Motor neuron (in vitro differentiated cells): ENCODE data around the gene PRPF40B. TPM values are rescaled to one million over a fixed set of nuclear protein-coding genes. Genes with fewer than 3 reads are reported as not detected.

Experiments
- ATAC-seq, 8 experiments: fragments of 200-7000 bp; cut with Tn5 transposase; replicated peaks in 6 of 8; 2 replicates each; pipeline ENCODE4 v1.8.0; 2021; ENCODE audit warnings: mild to moderate bottlenecking in 8 of 8, moderate library complexity in 8 of 8
- H3K27ac ChIP-seq, 2 donors: fragments of 250-450 bp; sonication (Bioruptor Pico); 2 replicates each; pipeline ENCODE4 v1.9.0; 2021; ENCODE audit warnings: antibody characterized with exemption in 2 of 2, mild to moderate bottlenecking in 2 of 2, moderate library complexity in 1 of 2
- H3K4me1 ChIP-seq, 2 donors: fragments of 250-450 bp; sonication (Bioruptor Pico); replicated peaks in 1 of 2; 2 replicates each; pipeline ENCODE4 v1.6.1; 2021; ENCODE audit warnings: antibody characterized with exemption in 2 of 2, mild to moderate bottlenecking in 2 of 2, moderate library complexity in 1 of 2
- H3K4me3 ChIP-seq, 5 donors: fragments of 250-450 bp; sonication (Bioruptor Pico); 2 replicates each; pipeline ENCODE4 v1.9.0; 2021; ENCODE audit warnings: antibody characterized with exemption in 5 of 5, mild to moderate bottlenecking in 5 of 5, moderate library complexity in 4 of 5
- WGBS, 10 experiments: fragments of 450-650 bp; shearing (Covaris generic); methylation state at CpG; one replicate each; pipeline ENCODE4 v1.0.0; 2022; 5-methylcytosine and 5-hydroxymethylcytosine counted together
- in situ Hi-C, 9 experiments: fragments of 400-800 bp; cut with MboI; loops; one replicate each; pipeline ENCODE4 v1.15.0; 2021; ENCODE audit warnings: low sequenced_read_pairs in 9 of 9, low pct_unique_long_range_greater_than_20kb in 2 of 9; ENCODE audit not compliant: unreplicated experiment in 9 of 9
- total RNA-seq, 8 experiments: library from RNA; unstranded; fragments of 300-600 nt; gene quantifications; 2 replicates each; pipeline versions ENCODE4 v1.2.3 to v1.2.4, GENCODE V29; 2022

PRPF40B gene
- total RNA-seq, 8 experiments from 2014 or later: 8.0 to 27.5 (median 20.1) TPM

DNA sequence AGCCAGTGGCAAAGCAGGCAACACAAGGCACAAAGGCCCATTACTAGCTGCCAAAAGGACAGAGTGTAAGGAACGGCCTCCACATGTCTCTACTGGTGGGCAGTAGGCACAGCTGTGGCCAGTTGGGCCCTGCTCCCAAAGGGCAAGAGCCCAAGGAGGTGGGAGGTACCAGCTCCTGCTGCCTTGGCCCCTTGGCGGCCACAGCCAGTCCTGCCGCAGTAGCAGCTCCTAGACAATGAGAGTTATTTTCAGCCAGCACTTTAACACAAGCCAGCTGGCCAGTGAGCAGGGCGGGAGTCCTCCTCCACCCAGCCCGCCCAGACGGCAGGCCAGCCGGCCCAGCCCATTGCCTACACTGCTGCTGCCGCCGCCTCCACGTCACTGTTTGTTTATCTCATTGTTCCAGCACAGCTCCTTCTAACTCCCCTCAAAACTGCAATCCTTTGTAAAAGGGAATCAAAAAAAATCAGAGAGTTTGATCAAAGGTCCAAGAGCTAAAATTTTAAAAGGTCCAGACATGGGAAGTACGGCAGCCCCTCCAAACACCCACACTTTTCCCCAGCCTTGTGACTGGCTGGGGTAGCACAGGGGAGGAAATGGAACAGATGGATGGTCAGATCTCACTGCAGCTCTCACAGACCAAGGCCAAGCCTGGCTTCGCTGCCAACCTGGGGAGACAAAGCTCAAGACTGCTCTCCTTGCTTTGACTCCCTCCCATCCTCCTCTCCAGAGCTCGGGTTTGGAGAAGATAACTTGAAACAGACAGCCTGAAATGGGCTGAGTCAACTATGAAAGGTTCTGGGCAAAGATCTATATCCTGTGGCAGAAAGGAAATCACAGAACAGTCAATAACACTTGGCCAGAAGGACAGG is 50.3 kb downstream of the PRPF40B start:
- WGBS, 10 experiments: 0 to 40% (median 12%) methylated on average over 1 to 10 of the region's 13 CpGs; no CpG with 5 or more reads in 3 of the 10 experiments
- ATAC-seq: peak; percentile 99 to 100 (median 99)
- peaks cover 20 to 30% of the 10 kb centered on the region in 2 donors for H3K4me1 ChIP-seq
- in situ Hi-C loops: no loop called here
- peak overlapping the region; percentile 80 to 86 for H3K27ac ChIP-seq
- no peak overlapping the region for H3K4me3 ChIP-seq

GRCh38 chr12:49674318-49674981 is 51.1 kb downstream of the PRPF40B start:
- 25 to 100% (median 65%) methylated on average over 1 to 3 of the region's 4 CpGs; no CpG with 5 or more reads in 4 of the 10 experiments for WGBS, 10 experiments
- Histone ChIP-seq H3K27ac (peak overlapping the region; percentile 80 to 86), H3K4me3 (no peak overlapping the region), H3K4me1 (peaks cover 20 to 30% of the 10 kb centered on the region in 2 donors)
- in situ Hi-C loops: no loop called here
- ATAC-seq: no peak

DNA sequence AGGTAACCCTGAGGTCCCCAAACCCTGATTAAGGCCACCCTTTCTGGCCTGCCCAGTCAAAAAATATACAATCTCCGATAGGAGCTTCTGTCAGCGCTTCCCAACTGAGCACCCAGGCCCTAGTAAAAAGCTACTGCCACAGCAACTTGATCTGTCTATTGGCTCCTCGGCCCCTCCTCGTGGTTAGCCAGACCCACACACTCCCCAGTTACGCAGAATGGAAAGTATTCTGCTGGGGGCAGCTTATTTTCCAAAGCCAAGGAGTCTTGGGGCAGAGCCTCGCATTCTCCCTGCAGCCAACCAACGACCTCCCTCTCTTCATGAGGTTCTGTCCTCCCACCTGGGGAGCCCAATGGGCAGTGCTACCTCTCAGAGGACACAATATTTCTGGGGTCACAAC is 51.8 kb downstream of the PRPF40B start:
- in situ Hi-C loops: no loop called here
- H3K27ac ChIP-seq: no peak overlapping the region
- H3K4me1 ChIP-seq: peaks cover 20 to 30% of the 10 kb centered on the region in 2 donors
- WGBS, 10 experiments: 40 to 83% (median 80%) methylated on average over 1 to 3 of the region's 7 CpGs; no CpG with 5 or more reads in 4 of the 10 experiments
- no peak for ATAC-seq
- H3K4me3 ChIP-seq: no peak overlapping the region

- no peak for ATAC-seq
- in situ Hi-C loops: no loop called here
- WGBS, 10 experiments: 35 to 100% (median 86%) methylated on average over 1 to 3 of the region's 3 CpGs
- no peak overlapping the region for H3K27ac ChIP-seq
- no peak overlapping the region for H3K4me3 ChIP-seq
- H3K4me1 ChIP-seq: peaks cover 10 to 13% of the 10 kb centered on the region in 2 donors
These were observed 55.4 kb downstream of the PRPF40B start for GRCh38 chr12:49678711-49679110.

DNA sequence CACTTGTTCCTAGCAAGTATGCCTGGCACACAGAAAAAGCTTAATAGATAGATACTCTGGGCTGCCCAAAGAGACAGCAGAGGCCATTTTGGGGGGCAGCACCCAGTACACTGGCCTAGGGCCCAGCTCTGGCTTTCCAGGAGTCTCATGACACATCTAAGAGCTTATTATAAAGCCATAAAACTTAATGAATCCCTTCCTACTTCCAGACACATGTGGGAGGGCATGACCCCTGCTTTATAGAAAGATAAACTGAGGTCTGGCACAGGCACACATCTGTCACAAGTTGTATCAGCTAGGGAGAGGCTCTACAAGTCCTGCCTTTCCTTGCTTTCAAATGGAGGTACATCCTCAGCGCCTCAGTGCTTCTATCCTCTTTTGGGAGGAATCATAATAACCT is 56.7 kb downstream of the PRPF40B start:
- in situ Hi-C loops: no loop called here
- ATAC-seq: no peak
- H3K4me3 ChIP-seq: no peak overlapping the region
- H3K4me1 ChIP-seq: no peaks in the 10 kb centered on the region
- WGBS, 10 experiments: 50 to 83% methylated on average over 1 of the region's 1 CpG; no CpG with 5 or more reads in 8 of the 10 experiments
- H3K27ac ChIP-seq: no peak overlapping the region

GRCh38 chr12:49683599-49684309 is 60.4 kb downstream of the PRPF40B start:
- Histone ChIP-seq H3K4me1 (no peaks in the 10 kb centered on the region), H3K27ac (no peak overlapping the region), H3K4me3 (no peak overlapping the region)
- ATAC-seq: no peak
- WGBS, 10 experiments: 30 to 82% (median 61%) methylated on average over 1 to 3 of the region's 3 CpGs; no CpG with 5 or more reads in 2 of the 10 experiments
- in situ Hi-C loops: no loop called here

DNA sequence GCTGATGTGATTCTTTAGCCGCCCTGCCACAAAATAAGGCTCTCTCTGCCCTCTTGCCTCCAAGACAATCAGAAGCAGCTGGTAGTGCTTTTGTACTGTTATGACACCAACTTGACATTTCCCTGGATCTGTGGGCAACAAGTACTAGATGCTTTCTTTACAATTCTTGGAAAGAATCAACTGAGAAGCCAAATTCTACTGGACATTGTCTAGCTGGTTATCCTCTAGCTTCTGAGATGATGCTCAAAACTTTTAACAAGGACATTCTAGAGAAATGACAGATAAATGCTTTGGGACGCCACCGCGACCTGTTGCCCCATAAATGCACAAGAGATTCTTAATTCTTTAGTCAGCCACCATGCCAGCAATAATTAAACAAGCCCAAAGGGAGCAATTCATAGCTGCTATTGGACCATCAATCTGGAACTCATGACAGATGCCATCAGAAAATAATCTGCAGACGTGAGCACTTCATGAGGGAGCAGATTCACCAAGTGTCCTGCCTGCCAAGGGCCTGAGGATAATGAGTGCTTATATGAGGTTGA is 61.0 kb downstream of the PRPF40B start:
- no peak for ATAC-seq
- Histone ChIP-seq H3K4me3 (no peak overlapping the region), H3K4me1 (no peaks in the 10 kb centered on the region), H3K27ac (no peak overlapping the region)
- in situ Hi-C loops: no loop called here
- WGBS, 10 experiments: 72 to 100% (median 88%) methylated on average over 3 to 5 of the region's 5 CpGs; no CpG with 5 or more reads in 4 of the 10 experiments

DNA sequence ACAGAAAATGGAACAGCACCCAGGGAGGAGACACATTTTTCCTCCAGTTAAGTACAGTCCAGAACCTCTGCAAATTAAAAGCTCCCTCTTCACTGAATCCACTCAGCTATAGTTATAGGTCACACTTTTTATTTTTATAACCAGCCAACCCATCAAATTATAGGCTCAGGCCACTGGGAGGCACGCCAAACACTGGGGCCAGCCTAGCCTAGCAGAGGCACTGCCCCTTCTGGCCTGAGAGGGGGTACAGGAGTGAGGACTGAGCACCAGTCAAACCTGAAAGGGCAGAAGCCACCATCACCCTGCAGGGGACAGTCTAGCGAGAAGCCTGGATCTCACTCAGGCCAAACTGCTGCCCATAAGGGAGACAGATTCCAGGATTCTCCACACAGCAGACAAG is 64.6 kb downstream of the PRPF40B start:
- no peak overlapping the region for H3K27ac ChIP-seq
- H3K4me1 ChIP-seq: no peaks in the 10 kb centered on the region
- H3K4me3 ChIP-seq: no peak overlapping the region
- in situ Hi-C loops: no loop called here
- ATAC-seq: no peak
- WGBS, 10 experiments: 70 to 100% (median 92%) methylated on average over 2 of the region's 2 CpGs; no CpG with 5 or more reads in 7 of the 10 experiments

- WGBS, 10 experiments: 70 to 100% (median 89%) methylated on average over 1 to 2 of the region's 2 CpGs; no CpG with 5 or more reads in 5 of the 10 experiments
- H3K27ac ChIP-seq: no peak overlapping the region
- ATAC-seq: no peak
- H3K4me1 ChIP-seq: no peaks in the 10 kb centered on the region
- H3K4me3 ChIP-seq: no peak overlapping the region
- in situ Hi-C loops: no loop called here
These were observed 65.9 kb downstream of the PRPF40B start for GRCh38 chr12:49689237-49689636.

DNA sequence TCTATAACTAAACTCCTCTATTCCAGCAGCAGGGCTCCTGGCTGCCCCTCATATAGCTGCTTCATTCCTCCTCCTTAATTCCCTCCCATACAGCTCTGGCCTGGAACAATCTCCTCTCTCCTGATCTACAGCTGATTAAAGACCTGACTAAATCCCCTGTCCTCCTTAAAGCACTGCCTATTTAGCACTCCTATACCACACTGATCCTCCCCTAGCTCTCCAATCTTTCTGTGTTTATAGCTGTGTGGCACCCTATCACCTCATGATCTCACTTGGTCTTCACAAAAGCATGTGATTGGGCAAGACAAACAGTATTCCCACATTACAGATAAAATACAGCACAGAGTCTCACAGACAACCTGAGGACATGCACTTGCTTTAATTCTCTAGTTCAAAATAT is 66.4 kb downstream of the PRPF40B start:
- H3K4me3 ChIP-seq: no peak overlapping the region
- in situ Hi-C loops: no loop called here
- ATAC-seq: peak in 1 of 8 experiments; percentile 27
- H3K27ac ChIP-seq: no peak overlapping the region
- H3K4me1 ChIP-seq: no peaks in the 10 kb centered on the region

GRCh38 chr12:49692851-49693250 is 69.5 kb downstream of the PRPF40B start:
- H3K4me1 ChIP-seq: no peaks in the 10 kb centered on the region
- H3K27ac ChIP-seq: no peak overlapping the region
- WGBS, 10 experiments: 59 to 100% (median 75%) methylated on average over 2 to 3 of the region's 3 CpGs; no CpG with 5 or more reads in 1 of the 10 experiments
- no peak for ATAC-seq
- in situ Hi-C loops: no loop called here
- H3K4me3 ChIP-seq: no peak overlapping the region

GRCh38 chr12:49693931-49694444 is 70.6 kb downstream of the PRPF40B start:
- WGBS, 10 experiments: 76 to 100% (median 96%) methylated on average over 2 to 8 of the region's 8 CpGs
- peak in 1 of 8 experiments; percentile 32 for ATAC-seq
- no peak overlapping the region for H3K27ac ChIP-seq
- H3K4me1 ChIP-seq: peaks cover 0 to 7% of the 10 kb centered on the region in 2 donors
- in situ Hi-C loops: no loop called here
- no peak overlapping the region for H3K4me3 ChIP-seq
